ENCODE measurements around the gene NGRN.

GRCh38 chr15:90257776-90258175 is 7.7 kb upstream of the NGRN start:
- TF ChIP-seq POLR2A (IDR thresholded peaks at IDR 0.05): no peak
- TF ChIP-seq, protein P1, sequence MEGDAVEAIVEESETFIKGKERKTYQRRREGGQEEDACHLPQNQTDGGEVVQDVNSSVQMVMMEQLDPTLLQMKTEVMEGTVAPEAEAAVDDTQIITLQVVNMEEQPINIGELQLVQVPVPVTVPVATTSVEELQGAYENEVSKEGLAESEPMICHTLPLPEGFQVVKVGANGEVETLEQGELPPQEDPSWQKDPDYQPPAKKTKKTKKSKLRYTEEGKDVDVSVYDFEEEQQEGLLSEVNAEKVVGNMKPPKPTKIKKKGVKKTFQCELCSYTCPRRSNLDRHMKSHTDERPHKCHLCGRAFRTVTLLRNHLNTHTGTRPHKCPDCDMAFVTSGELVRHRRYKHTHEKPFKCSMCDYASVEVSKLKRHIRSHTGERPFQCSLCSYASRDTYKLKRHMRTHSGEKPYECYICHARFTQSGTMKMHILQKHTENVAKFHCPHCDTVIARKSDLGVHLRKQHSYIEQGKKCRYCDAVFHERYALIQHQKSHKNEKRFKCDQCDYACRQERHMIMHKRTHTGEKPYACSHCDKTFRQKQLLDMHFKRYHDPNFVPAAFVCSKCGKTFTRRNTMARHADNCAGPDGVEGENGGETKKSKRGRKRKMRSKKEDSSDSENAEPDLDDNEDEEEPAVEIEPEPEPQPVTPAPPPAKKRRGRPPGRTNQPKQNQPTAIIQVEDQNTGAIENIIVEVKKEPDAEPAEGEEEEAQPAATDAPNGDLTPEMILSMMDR (IDR thresholded peaks at IDR 0.05): no peak

Data from right lobe of liver (tissue), 4 donors.